ENCODE measurements around the gene LRMDA. TPM values are rescaled to one million over a fixed set of nuclear protein-coding genes. Genes with fewer than 3 reads are reported as not detected.

Gene LRMDA
- total RNA-seq, 1 donor from 2014 or later, result 0.19 TPM

DNA sequence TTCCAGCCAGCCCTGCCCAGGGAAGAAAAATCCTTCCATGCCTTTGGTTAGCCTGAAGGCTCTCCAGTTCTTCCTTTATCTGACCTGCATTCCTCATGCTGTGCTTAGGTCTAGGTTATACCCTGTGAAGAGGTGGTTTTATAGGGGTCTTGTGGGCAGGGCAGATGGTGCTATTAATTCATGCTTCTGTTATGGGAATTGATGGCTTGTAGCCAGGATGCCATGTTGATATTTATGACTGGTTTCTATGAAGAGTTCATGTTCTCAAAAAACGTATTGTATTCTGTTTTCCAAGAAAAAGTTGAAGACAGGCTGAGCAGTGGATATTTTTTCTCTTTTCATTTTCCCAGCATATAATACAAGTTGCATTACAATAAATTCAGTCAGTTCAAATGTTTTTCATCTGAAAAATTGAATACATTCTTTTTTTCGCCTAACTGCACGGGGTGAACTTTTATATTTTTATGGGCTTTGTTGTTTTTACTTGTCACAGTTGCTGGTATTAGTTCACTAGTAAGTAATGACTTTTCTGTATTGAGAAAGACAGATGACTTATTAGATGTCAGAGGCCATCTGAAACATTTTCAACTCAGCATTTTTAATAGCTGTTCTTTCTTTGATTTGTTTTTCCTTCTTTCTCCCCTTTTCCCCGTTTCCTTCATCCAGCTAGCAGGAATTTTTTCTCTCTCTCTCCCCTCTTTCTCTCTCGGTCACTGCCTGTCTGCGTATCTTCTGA lies 322.8 kb downstream of the LRMDA start:
- Mint-ChIP-seq H3K27me3 (ENCODE audit: unreplicated experiment) (peaks cover 45% of the 10 kb centered on the region), H3K9me3 (ENCODE audit: unreplicated experiment) (no peaks in the 10 kb centered on the region), H3K36me3 (ENCODE audit: unreplicated experiment) (no peaks in the 10 kb centered on the region), H3K4me1 (ENCODE audit: unreplicated experiment) (no peaks in the 10 kb centered on the region), H3K27ac (ENCODE audit: unreplicated experiment) (no peak overlapping the region), H3K4me3 (ENCODE audit: unreplicated experiment) (no peak overlapping the region)
- DNase-seq (ENCODE audit: extremely low spot score, unreplicated experiment), result no peak
- TF ChIP-seq, protein P1, sequence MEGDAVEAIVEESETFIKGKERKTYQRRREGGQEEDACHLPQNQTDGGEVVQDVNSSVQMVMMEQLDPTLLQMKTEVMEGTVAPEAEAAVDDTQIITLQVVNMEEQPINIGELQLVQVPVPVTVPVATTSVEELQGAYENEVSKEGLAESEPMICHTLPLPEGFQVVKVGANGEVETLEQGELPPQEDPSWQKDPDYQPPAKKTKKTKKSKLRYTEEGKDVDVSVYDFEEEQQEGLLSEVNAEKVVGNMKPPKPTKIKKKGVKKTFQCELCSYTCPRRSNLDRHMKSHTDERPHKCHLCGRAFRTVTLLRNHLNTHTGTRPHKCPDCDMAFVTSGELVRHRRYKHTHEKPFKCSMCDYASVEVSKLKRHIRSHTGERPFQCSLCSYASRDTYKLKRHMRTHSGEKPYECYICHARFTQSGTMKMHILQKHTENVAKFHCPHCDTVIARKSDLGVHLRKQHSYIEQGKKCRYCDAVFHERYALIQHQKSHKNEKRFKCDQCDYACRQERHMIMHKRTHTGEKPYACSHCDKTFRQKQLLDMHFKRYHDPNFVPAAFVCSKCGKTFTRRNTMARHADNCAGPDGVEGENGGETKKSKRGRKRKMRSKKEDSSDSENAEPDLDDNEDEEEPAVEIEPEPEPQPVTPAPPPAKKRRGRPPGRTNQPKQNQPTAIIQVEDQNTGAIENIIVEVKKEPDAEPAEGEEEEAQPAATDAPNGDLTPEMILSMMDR (IDR thresholded peaks at IDR 0.05), result no peak

DNA sequence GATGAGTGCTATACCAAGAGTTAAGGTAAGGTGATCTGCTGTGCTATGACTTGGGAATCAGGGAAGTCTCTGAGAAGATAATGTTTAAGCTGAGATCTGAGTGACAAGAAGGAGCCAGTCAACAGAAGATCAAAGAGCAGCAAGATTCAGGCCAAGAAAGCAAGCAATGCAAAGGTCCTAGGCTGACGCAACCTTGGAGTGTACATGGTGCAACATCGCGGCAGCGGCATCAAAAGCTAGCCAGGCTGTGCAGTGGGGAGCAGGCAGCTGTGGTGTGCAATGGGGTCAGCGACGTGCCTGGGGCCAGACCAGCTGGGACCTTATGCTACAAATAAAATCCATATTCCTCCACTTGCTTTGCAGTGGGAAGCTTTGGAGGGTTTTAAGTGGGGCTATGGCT lies 324.1 kb downstream of the LRMDA start:
- Mint-ChIP-seq H3K4me3 (ENCODE audit: unreplicated experiment) (no peak overlapping the region), H3K36me3 (ENCODE audit: unreplicated experiment) (no peaks in the 10 kb centered on the region), H3K27ac (ENCODE audit: unreplicated experiment) (no peak overlapping the region), H3K9me3 (ENCODE audit: unreplicated experiment) (no peaks in the 10 kb centered on the region), H3K27me3 (ENCODE audit: unreplicated experiment) (peaks cover 55% of the 10 kb centered on the region), H3K4me1 (ENCODE audit: unreplicated experiment) (no peaks in the 10 kb centered on the region)
- no peak for DNase-seq (ENCODE audit: extremely low spot score, unreplicated experiment)
- TF ChIP-seq, protein P1 (IDR thresholded peaks at IDR 0.05), result no peak

DNA sequence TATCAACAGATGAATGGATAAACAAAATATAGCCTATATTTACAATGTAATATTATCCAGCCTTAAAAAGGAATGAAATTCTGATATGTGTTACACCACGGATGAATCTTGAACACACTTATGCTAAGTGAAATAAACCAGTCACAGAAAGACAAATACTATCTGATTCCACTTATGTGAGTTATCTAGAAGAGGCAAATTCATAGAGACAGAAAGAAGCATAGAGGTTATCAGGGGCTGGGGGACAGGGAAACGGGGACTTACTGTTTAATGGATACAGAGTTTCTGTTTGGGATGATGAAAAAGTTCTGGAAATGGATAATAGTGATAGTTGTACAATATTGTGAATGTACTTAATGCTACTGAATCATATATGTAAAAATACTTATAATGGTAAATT lies 329.9 kb downstream of the LRMDA start:
- Mint-ChIP-seq H3K4me3 (ENCODE audit: unreplicated experiment) (no peak overlapping the region), H3K9me3 (ENCODE audit: unreplicated experiment) (no peaks in the 10 kb centered on the region), H3K36me3 (ENCODE audit: unreplicated experiment) (no peaks in the 10 kb centered on the region), H3K27me3 (ENCODE audit: unreplicated experiment) (peaks cover 32% of the 10 kb centered on the region), H3K4me1 (ENCODE audit: unreplicated experiment) (peaks cover 11% of the 10 kb centered on the region), H3K27ac (ENCODE audit: unreplicated experiment) (no peak overlapping the region)
- TF ChIP-seq, protein P1 (IDR thresholded peaks at IDR 0.05), result no peak
- no peak for DNase-seq (ENCODE audit: extremely low spot score, unreplicated experiment)

DNA sequence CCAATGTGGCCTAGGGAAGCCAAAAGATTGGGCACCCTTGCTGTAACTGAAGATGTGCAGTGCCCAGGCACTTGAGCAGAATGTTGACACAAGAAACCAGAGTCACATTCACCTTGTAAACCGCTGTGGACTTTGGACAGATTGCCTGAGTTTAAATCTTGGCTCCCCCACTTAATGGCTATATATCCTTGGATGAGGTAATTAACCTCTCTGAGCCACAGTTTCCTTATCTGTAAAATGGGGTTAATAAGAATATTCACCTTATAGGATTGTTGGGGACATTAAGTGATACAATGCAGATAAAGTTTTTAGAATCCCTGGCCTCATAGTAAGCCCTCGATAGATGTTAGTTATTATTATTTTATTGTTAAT lies 331.0 kb downstream of the LRMDA start:
- peaks cover 11% of the 10 kb centered on the region for H3K4me1 Mint-ChIP-seq (ENCODE audit: unreplicated experiment)
- no peaks in the 10 kb centered on the region for H3K36me3 Mint-ChIP-seq (ENCODE audit: unreplicated experiment)
- no peak overlapping the region for H3K4me3 Mint-ChIP-seq (ENCODE audit: unreplicated experiment)
- no peak overlapping the region for H3K27ac Mint-ChIP-seq (ENCODE audit: unreplicated experiment)
- H3K27me3 Mint-ChIP-seq (ENCODE audit: unreplicated experiment), result peaks cover 23% of the 10 kb centered on the region
- H3K9me3 Mint-ChIP-seq (ENCODE audit: unreplicated experiment), result no peaks in the 10 kb centered on the region
- TF ChIP-seq, protein P1 (IDR thresholded peaks at IDR 0.05), result no peak
- DNase-seq (ENCODE audit: extremely low spot score, unreplicated experiment), result no peak

- H3K27me3 Mint-ChIP-seq (ENCODE audit: unreplicated experiment), result peaks cover 19% of the 10 kb centered on the region
- H3K4me1 Mint-ChIP-seq (ENCODE audit: unreplicated experiment), result peaks cover 11% of the 10 kb centered on the region
- H3K9me3 Mint-ChIP-seq (ENCODE audit: unreplicated experiment), result no peaks in the 10 kb centered on the region
- DNase-seq (ENCODE audit: extremely low spot score, unreplicated experiment), result no peak
- no peak overlapping the region for H3K27ac Mint-ChIP-seq (ENCODE audit: unreplicated experiment)
- TF ChIP-seq, protein P1 (IDR thresholded peaks at IDR 0.05), result no peak
- no peak overlapping the region for H3K4me3 Mint-ChIP-seq (ENCODE audit: unreplicated experiment)
- H3K36me3 Mint-ChIP-seq (ENCODE audit: unreplicated experiment), result no peaks in the 10 kb centered on the region
These were observed 332.2 kb downstream of the LRMDA start for GRCh38 chr10:75763652-75764051.
